Measurements from ENCODE around the gene NPNT. TPM values are rescaled to one million over a fixed set of nuclear protein-coding genes. Genes with fewer than 3 reads are reported as not detected.

NPNT gene
- total RNA-seq, 4 donors from 2014 or later = 43.2 to 87.0 (median 59.4) TPM

DNA sequence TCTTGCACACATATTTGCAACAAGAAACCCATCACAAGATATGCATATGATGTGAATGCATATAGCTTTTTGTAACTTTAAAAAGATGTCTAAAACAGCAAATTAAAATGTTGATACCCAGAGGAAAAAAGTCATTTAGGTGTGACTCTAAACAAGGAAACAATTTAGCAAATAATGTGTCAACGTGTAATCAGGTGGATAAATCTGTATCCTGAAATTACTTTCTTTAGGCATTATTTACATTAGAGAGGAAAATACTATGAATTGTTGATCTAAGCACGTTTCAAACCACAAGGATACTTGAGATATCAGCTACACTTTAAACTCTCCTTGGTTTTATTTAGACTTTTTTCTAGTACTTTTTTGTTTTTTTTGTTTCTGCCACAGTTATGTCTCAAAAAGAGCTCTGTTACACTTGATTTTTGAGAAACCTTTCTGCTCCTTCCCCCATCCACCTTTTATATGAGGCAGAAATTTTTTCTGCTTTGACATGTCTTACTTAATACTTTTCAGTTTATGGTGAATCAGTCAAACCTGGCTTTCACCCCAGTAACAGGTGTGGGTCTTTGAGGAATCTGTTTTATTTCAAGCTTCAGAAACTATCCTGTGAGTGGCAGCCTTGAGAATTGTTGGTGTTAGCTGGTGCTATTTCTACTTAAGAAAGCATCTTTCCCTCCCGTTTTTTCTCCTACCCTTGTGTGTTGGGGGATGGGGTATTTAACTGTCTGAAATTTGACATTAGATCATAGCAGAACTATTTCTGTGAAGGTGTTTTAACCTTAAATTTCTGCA, 1.9 kb downstream of the NPNT start:
- H3K4me3 ChIP-seq = peak overlapping the region; percentile 67 to 85 (median 71)
- TF ChIP-seq EP300 (IDR thresholded peaks at IDR 0.05) (no peak), POLR2A (IDR thresholded peaks at IDR 0.05; ENCODE audit: low read depth) (no peak), CTCF (IDR thresholded peaks at IDR 0.05) (no peak), POLR2AphosphoS5 (IDR thresholded peaks at IDR 0.05) (no peak)
- no peaks in the 10 kb centered on the region for H3K9me3 ChIP-seq
- H3K27me3 ChIP-seq = peaks cover 0 to 17% (median 3%) of the 10 kb centered on the region in 4 donors
- H3K36me3 ChIP-seq = no peaks in the 10 kb centered on the region
- no peak for DNase-seq (ENCODE audit: extremely low spot score)
- intact Hi-C loops (cut with DNase I) = no loop called here
- H3K4me1 ChIP-seq = peaks cover 4 to 52% (median 28%) of the 10 kb centered on the region in 4 donors
- WGBS = 33% methylated on average over 3 of the region's 3 CpGs
- peak overlapping the region in 1 of 4 donors; percentile 77 for H3K27ac ChIP-seq (replicated peaks in 1 of 4)

DNA sequence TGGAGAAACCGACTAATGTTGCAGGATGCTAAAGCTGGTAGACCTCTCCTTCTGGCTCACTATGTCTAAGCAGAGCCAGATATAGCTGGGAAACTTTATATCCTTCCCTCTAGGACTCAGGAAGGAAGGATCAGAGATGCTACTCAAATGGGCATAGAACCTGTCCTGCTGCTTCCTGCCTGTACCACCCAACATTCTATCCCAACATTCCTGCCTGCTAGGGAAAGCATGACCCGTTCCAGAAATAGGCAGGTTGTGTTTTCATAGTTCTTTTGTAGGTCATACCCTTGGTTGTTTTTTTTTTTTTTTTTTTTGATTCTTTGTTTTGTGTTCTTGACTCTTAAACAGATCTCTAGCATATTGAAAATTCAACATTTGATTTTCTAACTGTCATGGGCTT, 5.3 kb downstream of the NPNT start:
- intact Hi-C loops (cut with DNase I) = no loop called here
- WGBS = 65% methylated on average over 2 of the region's 2 CpGs
- Histone ChIP-seq H3K4me1 (peaks cover 2 to 42% (median 13%) of the 10 kb centered on the region in 4 donors), H3K4me3 (no peak overlapping the region), H3K27me3 (peaks cover 0 to 10% (median 2%) of the 10 kb centered on the region in 4 donors), H3K9me3 (no peaks in the 10 kb centered on the region), H3K27ac (replicated peaks in 1 of 4) (peak overlapping the region in 1 of 4 donors; percentile 0), H3K36me3 (no peaks in the 10 kb centered on the region)
- TF ChIP-seq CTCF (IDR thresholded peaks at IDR 0.05) = no peak
- no peak for TF ChIP-seq EP300 (IDR thresholded peaks at IDR 0.05)
- no peak for TF ChIP-seq POLR2AphosphoS5 (IDR thresholded peaks at IDR 0.05)
- TF ChIP-seq POLR2A (IDR thresholded peaks at IDR 0.05; ENCODE audit: low read depth) = no peak
- no peak for DNase-seq (ENCODE audit: extremely low spot score)

DNA sequence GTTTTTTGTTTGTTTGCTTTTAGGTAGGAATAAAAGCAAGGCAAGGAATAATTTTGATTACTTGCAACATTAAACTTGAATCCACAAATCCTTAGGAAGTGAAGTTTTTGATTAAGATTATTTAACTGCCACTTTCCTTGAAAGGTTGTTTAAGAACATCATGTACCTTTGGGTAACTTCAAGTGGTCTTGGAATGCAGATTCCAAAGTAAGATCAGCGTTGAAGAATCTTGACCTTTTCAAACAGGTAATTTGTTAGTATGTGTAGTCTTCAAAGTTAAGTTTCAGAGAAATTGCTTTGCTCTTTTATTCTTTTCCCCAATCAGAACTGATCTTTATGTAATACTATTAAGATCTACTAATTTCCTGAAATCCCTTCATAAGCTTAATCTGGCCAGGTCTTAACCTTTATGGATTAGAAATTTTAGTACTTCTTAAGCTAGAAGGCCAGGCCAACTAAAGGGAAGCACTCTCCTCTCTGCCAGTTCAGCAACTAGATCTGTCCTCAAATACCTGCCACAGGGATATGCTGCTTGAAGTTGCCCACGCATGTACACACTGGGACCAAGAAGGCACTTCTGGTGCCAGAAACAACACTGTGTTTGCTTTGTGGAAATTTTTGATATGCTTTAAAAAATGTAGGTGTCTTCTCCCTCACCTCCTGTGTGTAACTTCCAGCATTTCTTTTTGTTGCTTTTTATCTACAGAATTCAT, 7.4 kb downstream of the NPNT start:
- no peaks in the 10 kb centered on the region for H3K9me3 ChIP-seq
- DNase-seq (ENCODE audit: extremely low spot score) = no peak
- WGBS = 65% methylated on average over 2 of the region's 2 CpGs
- intact Hi-C loops (cut with DNase I) = no loop called here
- no peak overlapping the region for H3K27ac ChIP-seq (replicated peaks in 1 of 4)
- no peaks in the 10 kb centered on the region for H3K27me3 ChIP-seq
- no peak for TF ChIP-seq POLR2A (IDR thresholded peaks at IDR 0.05; ENCODE audit: low read depth)
- no peak for TF ChIP-seq POLR2AphosphoS5 (IDR thresholded peaks at IDR 0.05)
- TF ChIP-seq CTCF (IDR thresholded peaks at IDR 0.05) = no peak
- TF ChIP-seq EP300 (IDR thresholded peaks at IDR 0.05) = no peak
- peaks cover 0 to 22% (median 1%) of the 10 kb centered on the region in 4 donors for H3K4me1 ChIP-seq
- H3K36me3 ChIP-seq = no peaks in the 10 kb centered on the region
- no peak overlapping the region for H3K4me3 ChIP-seq

DNA sequence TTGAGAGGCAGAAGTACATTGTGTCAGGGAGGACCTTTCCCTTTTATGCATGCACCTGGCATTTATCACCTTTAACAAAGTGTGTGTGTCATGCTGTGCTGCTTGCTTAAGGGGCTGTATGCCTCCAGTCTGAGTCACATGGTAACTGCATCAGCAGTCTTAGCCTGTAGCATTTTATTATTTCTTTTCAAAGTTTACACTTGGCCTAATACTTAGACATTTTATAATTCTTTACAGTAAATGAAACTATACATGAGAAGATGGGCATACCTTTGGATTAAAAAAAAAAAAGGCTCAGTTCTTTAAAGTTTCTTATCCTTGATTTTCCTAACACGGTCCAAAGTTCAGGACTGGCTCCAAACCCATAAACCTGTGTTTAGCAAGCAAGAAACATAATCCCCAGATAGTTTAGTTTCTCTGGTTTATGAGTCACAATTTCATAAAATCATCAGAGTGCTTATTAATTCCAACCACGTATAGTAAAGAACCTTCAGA, 14.6 kb downstream of the NPNT start:
- intact Hi-C loops (cut with DNase I) = no loop called here
- Histone ChIP-seq H3K27ac (replicated peaks in 1 of 4) (no peak overlapping the region), H3K27me3 (no peaks in the 10 kb centered on the region), H3K36me3 (no peaks in the 10 kb centered on the region), H3K4me3 (no peak overlapping the region), H3K4me1 (no peaks in the 10 kb centered on the region), H3K9me3 (no peaks in the 10 kb centered on the region)
- TF ChIP-seq EP300 (IDR thresholded peaks at IDR 0.05) = no peak
- no peak for TF ChIP-seq POLR2AphosphoS5 (IDR thresholded peaks at IDR 0.05)
- TF ChIP-seq CTCF (IDR thresholded peaks at IDR 0.05) = no peak
- TF ChIP-seq POLR2A (IDR thresholded peaks at IDR 0.05; ENCODE audit: low read depth) = no peak
- 59% methylated on average over 2 of the region's 2 CpGs for WGBS
- no peak for DNase-seq (ENCODE audit: extremely low spot score)
